SH-SY5Y (cell line): ENCODE data around the gene STEAP1B.

Experiments used
- GATA2 ChIP-seq: IDR thresholded peaks from 2 replicates; pipeline ENCODE4 v1.6.1; 2011; ENCODE audit warnings: mild to moderate bottlenecking, low read depth, low read length
- GATA3 ChIP-seq: IDR thresholded peaks from 2 replicates; pipeline ENCODE4 v1.6.1; 2011; ENCODE audit warnings: low read depth, mild to moderate bottlenecking, low read length, moderate library complexity

Gene STEAP1B

GRCh38 chr7:22373388-22373787 is 126.6 kb downstream of the STEAP1B start:
- no peak for TF ChIP-seq GATA2
- no peak for TF ChIP-seq GATA3

GRCh38 chr7:22372863-22373262 is 127.1 kb downstream of the STEAP1B start:
- TF ChIP-seq GATA2, result no peak
- no peak for TF ChIP-seq GATA3

GRCh38 chr7:22371878-22372277 is 128.1 kb downstream of the STEAP1B start:
- TF ChIP-seq GATA2, result no peak
- no peak for TF ChIP-seq GATA3
